ENCODE data around the gene KLK13. TPM values are rescaled to one million over a fixed set of nuclear protein-coding genes. Genes with fewer than 3 reads are reported as not detected.

KLK13 gene
- total RNA-seq, 1 donor = not detected

GRCh38 chr19:51070334-51071094 is 5.6 kb upstream of the KLK13 start:
- H3K79me2 ChIP-seq (ENCODE audit: insufficient read depth, low read length) = no peaks in the 10 kb centered on the region
- H3K27me3 ChIP-seq (ENCODE audit: insufficient read depth, low read length) = no peaks in the 10 kb centered on the region
- no peak for DNase-seq (ENCODE audit: insufficient read length, low spot score, missing footprints)
- H3K4me3 ChIP-seq (ENCODE audit: insufficient read depth, low read length) = no peak overlapping the region
- no peaks in the 10 kb centered on the region for H3K36me3 ChIP-seq (ENCODE audit: insufficient read depth, low read length)
- no peak overlapping the region for H3K27ac ChIP-seq (ENCODE audit: low read depth, low read length)
- H4K20me1 ChIP-seq (ENCODE audit: insufficient read depth, low read length) = no peaks in the 10 kb centered on the region
- TF ChIP-seq CTCF (IDR thresholded peaks at IDR 0.05; ENCODE audit: extremely low read depth, low read depth, low read length) = no peak
- no peak overlapping the region for H3K4me2 ChIP-seq (ENCODE audit: insufficient read depth, low read length)
- peaks cover 3% of the 10 kb centered on the region for H3K9me3 ChIP-seq (ENCODE audit: low read depth, low read length)
- no peak overlapping the region for H2AFZ ChIP-seq (ENCODE audit: low read length)
- no peaks in the 10 kb centered on the region for H3K4me1 ChIP-seq (ENCODE audit: insufficient read depth, low read length)

- Histone ChIP-seq H3K4me2 (ENCODE audit: insufficient read depth, low read length) (no peak overlapping the region), H2AFZ (ENCODE audit: low read length) (no peak overlapping the region), H3K79me2 (ENCODE audit: insufficient read depth, low read length) (no peaks in the 10 kb centered on the region), H3K36me3 (ENCODE audit: insufficient read depth, low read length) (no peaks in the 10 kb centered on the region), H3K9me3 (ENCODE audit: low read depth, low read length) (no peaks in the 10 kb centered on the region), H3K4me1 (ENCODE audit: insufficient read depth, low read length) (no peaks in the 10 kb centered on the region), H4K20me1 (ENCODE audit: insufficient read depth, low read length) (no peaks in the 10 kb centered on the region), H3K4me3 (ENCODE audit: insufficient read depth, low read length) (no peak overlapping the region), H3K27me3 (ENCODE audit: insufficient read depth, low read length) (no peaks in the 10 kb centered on the region), H3K27ac (ENCODE audit: low read depth, low read length) (no peak overlapping the region)
- TF ChIP-seq CTCF (IDR thresholded peaks at IDR 0.05; ENCODE audit: extremely low read depth, low read depth, low read length) = no peak
- DNase-seq (ENCODE audit: insufficient read length, low spot score, missing footprints) = peak; percentile 49
Observed at GRCh38 chr19:51066393-51067186, 1.7 kb upstream of the KLK13 start.

GRCh38 chr19:51065221-51065960 is 499 bp upstream of the KLK13 start:
- H3K27me3 ChIP-seq (ENCODE audit: insufficient read depth, low read length) = no peaks in the 10 kb centered on the region
- TF ChIP-seq CTCF (IDR thresholded peaks at IDR 0.05; ENCODE audit: extremely low read depth, low read depth, low read length) = no peak
- H4K20me1 ChIP-seq (ENCODE audit: insufficient read depth, low read length) = no peaks in the 10 kb centered on the region
- H3K79me2 ChIP-seq (ENCODE audit: insufficient read depth, low read length) = no peaks in the 10 kb centered on the region
- no peak overlapping the region for H3K4me2 ChIP-seq (ENCODE audit: insufficient read depth, low read length)
- no peak overlapping the region for H3K27ac ChIP-seq (ENCODE audit: low read depth, low read length)
- no peaks in the 10 kb centered on the region for H3K4me1 ChIP-seq (ENCODE audit: insufficient read depth, low read length)
- no peaks in the 10 kb centered on the region for H3K36me3 ChIP-seq (ENCODE audit: insufficient read depth, low read length)
- peak; percentile 80 for DNase-seq (ENCODE audit: insufficient read length, low spot score, missing footprints)
- no peak overlapping the region for H2AFZ ChIP-seq (ENCODE audit: low read length)
- peak overlapping the region; percentile 16 for H3K4me3 ChIP-seq (ENCODE audit: insufficient read depth, low read length)
- no peaks in the 10 kb centered on the region for H3K9me3 ChIP-seq (ENCODE audit: low read depth, low read length)
